Caki2 (cell line): ENCODE measurements around the gene PLA2G12B. TPM values are rescaled to one million over a fixed set of nuclear protein-coding genes. Genes with fewer than 3 reads are reported as not detected.
"Not testable (repeated sequence)": the region's sequence is repeated elsewhere in the genome, so short reads cannot be mapped to it uniquely, and the experiment has no call there.

Source experiments
- DNase-seq: peaks from one replicate; pipeline ENCODE4 v3.0.0-alpha.2; 2015; ENCODE audit warnings: low read depth
- in situ Hi-C: cut with HindIII; loops from 2 replicates; pipeline ENCODE4 v1.10.0; 2016; ENCODE audit warnings: low sequenced_read_pairs, low pct_unique_long_range_greater_than_20kb, mixed read lengths
- total RNA-seq: library from RNA; depleted of rRNA; stranded (reverse); fragments of >200 nt; shearing (Covaris generic); gene quantifications from 2 replicates; pipeline ENCODE4 v1.2.3, GENCODE V29; 2014; ENCODE audit warnings: low replicate concordance

The PLA2G12B gene
- total RNA-seq, 1 experiment from 2014 or later, result not detected

DNA sequence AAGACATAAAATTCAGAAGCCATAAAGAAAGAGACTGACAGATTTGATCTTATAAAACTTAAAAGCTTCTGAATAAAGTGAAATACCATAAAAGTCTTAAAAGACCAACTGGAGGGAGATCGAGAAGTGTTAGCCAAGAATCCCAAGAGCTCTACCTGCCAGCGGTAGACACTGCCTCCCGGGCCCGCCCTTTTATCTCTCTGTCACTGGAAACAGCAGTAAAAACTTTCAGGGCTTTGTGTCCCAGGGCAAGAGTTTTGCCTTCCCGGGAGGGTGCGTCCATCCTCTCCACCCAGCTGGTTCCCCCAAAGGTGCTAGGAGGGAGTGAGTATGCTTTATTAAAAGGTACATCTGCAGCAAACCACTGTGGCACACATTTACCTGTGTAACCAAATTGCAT, 5.8 kb downstream of the PLA2G12B start:
- no peak for DNase-seq
- in situ Hi-C loops, result no loop called here

DNA sequence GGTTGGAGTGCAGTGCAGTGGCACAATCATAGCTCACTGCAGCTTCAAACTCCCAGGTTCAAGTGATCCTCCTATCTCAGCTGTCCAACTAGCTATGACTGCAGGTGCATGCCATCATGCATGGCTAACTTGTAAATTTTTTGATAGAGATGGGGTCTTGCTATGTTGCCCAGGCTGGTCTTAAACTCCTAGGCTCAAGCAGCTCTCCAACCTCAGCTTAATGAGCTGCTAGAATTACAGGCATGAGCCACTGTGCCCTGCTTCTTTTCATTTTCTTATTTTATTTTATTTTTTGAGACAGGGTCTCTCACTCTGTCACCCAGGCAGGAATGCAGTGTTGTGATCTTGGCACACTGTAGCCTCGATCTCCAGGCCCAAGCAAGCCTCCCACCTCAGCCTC, 7.6 kb downstream of the PLA2G12B start:
- no peak for DNase-seq
- in situ Hi-C loops, result no loop called here

- no peak for DNase-seq
- in situ Hi-C loops, result no loop called here
These were observed 10.9 kb downstream of the PLA2G12B start for GRCh38 chr10:72943498-72944234.

DNA sequence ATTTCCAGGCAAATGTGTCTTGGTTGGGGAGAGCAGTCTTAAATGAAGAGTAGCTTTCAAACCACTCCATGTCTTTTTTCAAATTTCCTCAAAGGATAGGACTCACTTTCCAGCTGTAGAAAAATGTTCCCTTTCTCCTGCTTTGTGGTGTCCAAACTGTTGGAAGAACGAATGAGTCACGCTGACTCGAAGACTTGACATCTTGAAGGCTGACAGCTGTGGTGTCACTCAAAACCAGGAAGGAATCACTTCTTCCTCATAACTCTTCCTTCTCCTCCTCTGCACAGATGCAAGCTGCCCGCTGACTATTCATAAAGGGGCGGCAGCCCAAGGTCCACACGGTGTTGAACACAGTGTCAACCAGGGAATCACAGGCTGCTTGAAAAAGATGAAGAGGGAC, 19.2 kb downstream of the PLA2G12B start:
- in situ Hi-C loops, result no loop called here
- DNase-seq, result peak; percentile 6

DNA sequence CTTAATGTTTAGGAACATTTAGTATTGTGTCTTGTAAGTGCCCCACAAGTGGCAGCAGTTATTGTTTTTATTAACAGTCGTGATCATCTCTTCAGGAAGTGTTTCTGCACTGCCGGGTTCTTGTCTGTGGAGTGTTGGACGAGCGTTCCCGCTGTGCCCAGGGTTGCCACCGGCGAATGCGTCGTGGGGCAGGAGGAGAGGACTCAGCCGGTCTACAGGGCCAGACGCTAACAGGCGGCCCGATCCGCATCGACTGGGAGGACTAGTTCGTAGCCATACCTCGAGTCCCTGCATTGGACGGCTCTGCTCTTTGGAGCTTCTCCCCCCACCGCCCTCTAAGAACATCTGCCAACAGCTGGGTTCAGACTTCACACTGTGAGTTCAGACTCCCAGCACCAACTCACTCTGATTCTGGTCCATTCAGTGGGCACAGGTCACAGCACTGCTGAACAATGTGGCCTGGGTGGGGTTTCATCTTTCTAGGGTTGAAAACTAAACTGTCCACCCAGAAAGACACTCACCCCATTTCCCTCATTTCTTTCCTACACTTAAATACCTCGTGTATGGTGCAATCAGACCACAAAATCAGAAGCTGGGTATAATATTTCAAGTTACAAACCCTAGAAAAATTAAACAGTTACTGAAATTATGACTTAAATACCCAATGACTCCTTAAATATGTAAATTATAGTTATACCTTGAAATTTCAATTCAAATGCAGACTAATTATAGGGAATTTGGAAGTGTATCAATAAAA, 22.2 kb downstream of the PLA2G12B start:
- in situ Hi-C loops, result no loop called here
- DNase-seq, result no peak

DNA sequence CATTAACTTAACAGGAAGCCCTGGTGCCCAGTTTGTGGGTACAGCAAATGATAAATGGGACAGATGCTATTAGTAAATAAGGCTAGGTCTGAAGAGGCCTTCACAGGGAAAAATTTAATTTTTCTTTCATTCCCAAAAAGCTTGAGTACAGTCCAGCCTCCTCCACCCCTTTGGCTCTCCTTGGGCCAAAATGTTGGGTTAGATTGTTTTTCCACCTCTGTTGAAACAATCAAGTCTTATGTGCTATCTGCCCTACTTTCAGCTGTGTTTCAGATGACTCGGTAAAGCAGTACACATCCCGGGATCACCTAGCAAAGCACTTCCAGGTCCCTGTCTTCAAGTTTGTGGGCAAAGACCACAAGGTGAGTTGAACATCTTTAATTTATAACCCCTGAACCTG, 24.3 kb downstream of the PLA2G12B start:
- in situ Hi-C loops, result no loop called here
- DNase-seq, result no peak

DNA sequence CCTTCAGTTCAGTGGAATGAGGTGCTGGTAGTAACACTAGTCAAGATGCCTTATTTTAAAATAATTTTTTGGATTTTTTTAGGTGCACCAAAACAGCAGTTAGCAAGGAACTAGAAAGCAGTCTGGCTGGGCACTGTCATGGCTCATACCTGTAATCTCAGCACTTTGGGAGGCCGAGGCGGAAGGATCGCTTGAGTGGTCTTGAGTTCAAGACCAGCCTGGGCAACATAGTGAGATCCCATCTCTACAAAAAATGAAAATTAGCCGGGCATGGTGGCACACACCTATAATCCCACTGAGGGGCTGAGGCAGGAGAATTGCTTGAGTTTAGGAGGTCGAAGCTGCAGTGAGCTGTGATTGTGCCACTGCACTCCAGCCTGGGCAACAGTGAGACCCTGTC, 25.8 kb downstream of the PLA2G12B start:
- in situ Hi-C loops, result no loop called here
- no peak for DNase-seq

DNA sequence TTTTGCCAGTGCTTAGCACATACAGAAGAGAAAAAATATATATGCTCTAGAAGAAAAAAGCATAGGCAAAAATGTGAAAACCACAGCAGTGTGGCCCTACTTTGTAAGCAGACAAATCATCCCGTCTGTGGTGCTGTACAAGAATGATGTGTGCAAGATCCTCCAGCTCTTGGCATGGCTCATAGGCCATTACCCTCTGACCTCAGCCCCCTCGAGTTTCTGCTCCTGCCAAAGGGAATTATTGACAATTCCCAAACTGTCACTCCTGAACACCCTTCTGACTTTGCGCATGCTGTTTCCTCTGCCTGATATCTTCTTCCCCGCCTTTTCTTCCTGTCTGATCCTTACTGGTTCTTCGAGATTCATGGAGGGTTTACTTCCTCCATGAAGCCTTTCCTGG, 27.1 kb downstream of the PLA2G12B start:
- in situ Hi-C loops, result no loop called here
- no peak for DNase-seq

- DNase-seq, result no peak
- in situ Hi-C loops, result no loop called here
These were observed 28.6 kb downstream of the PLA2G12B start for GRCh38 chr10:72925951-72926465.

GRCh38 chr10:72924351-72924750, 30.3 kb downstream of the PLA2G12B start:
- in situ Hi-C loops, result no loop called here
- no peak for DNase-seq

GRCh38 chr10:72921147-72921683, 33.4 kb downstream of the PLA2G12B start:
- in situ Hi-C loops, DNase-seq: not testable (repeated sequence)

DNA sequence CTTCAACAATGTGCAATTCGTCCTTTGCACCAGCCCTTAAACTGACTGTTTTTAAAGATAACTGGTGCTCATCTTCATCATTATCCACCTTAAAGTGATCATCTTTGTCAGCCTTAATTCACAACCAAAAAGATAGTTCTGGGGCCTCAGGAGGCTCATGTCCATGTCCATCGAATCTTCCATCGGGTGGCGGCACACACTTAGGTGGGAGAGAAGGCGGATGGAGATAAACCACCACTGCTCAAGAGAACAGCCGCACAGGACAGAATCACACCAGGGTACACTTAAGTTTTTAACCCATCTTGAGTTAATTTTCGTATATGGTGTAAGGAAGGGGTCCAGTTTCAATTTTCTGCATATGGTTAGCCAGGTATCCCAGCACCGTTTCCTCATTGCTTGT, 36.3 kb downstream of the PLA2G12B start:
- DNase-seq, result no peak

GRCh38 chr10:72917803-72918332, 36.7 kb downstream of the PLA2G12B start:
- DNase-seq, in situ Hi-C loops: not testable (repeated sequence)

More for the DNA sequence above, 36.3 kb downstream of the PLA2G12B start:
- in situ Hi-C loops, result no loop called here

- in situ Hi-C loops, DNase-seq: not testable (repeated sequence)
These were observed 37.4 kb downstream of the PLA2G12B start for GRCh38 chr10:72917201-72917600.

DNA sequence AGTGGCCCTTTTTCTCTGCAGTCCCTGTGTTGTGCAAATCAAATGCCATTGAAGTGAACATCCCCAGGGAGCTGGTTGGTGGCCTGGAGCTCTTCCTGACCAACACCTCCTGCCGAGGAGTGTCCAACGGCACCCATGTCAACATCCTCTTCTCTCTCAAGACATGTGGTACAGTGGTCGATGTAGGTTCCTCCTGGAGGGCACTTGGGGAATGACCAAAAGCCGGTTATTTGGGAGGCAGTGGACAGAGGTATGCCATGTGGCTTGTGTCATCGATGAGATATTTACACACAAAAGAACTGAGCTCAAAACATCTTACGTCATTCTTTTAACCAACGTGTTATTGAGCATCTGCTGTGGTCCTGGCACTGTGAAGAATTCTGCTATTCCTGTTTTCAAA, 41.3 kb downstream of the PLA2G12B start:
- DNase-seq, result no peak
- in situ Hi-C loops, result no loop called here

DNA sequence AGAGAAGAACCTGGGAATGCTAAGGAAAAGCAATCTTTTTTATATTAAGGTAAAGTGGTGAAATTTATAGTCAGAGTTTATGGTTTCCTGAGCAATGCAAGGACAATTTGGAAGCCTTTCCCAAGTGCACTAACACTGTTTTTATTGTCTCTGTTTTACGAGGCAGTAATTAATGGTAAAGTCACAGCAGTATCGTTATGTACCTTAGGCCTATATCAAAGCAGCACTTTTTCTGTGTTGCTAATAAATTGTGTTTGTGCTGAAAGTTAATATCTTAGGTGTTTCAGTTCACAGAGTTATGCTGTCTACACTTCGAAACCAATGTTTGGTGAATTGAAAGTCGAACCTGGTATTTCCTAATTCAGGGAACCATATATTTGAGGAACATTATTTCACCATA, 41.9 kb downstream of the PLA2G12B start:
- DNase-seq, result no peak
- in situ Hi-C loops, result no loop called here

DNA sequence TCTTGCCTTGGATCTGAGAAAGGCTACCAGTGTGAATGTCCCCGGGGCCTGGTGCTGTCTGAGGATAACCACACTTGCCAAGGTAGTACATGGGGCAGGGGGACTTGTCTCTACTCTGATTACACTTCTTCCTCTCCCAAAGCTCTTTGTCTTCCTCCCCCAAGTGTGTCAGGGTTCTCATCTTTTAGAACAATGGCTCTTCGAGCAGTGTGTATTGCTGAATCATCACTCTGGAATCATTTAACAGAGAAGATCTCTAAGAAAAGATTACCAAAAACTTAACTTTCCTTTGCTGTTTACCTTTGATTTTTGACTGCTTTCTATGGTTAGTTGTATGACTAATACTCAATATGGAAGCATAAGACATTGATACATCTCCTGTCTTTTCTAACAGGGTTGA, 42.8 kb downstream of the PLA2G12B start:
- DNase-seq, result no peak
- in situ Hi-C loops, result no loop called here

DNA sequence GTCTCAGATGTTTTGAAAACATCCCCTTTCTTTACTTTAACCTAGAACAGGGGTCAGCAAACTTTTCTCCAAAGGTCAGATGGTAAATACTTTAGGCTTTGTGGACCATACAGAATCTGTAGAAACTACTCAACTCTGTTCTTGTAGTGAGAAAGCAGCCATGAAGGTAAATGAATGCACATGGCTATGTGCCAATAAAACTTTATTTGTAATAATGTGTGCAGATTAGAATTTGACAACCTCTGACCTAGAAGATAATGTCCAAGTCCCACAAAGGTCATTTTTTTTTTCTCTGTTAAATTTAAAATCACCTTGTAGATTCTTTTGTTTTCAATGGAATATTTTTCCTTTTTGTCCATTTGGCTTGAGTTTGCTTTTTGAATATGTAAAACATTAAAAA, 43.9 kb downstream of the PLA2G12B start:
- in situ Hi-C loops, result no loop called here
- no peak for DNase-seq

GRCh38 chr10:72906446-72906845, 48.2 kb downstream of the PLA2G12B start:
- DNase-seq, result no peak
- in situ Hi-C loops, result no loop called here
